Measurements from ENCODE around the gene MERTK. TPM values are rescaled to one million over a fixed set of nuclear protein-coding genes. Genes with fewer than 3 reads are reported as not detected.

The MERTK gene
- total RNA-seq, 1 donor from 2014 or later: not detected

DNA sequence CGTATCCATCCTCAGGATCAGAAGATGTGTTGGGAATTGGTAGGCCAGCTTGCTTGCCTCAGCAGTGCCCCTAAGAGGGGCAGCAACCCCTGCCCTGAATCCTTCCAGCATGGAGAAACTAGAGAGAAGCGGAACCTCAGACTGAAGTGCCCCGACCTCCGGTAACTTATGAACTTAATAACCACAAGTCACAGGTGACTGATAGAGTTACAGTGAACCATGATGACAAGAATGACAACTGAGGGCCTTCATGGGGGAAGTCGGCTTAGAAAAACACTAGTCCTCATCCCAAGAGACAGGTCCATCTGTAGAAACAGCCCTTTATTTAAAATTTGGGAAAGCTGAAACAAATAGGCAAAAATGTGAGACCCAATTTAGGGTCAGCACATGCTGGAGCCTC, 114.1 kb downstream of the MERTK start:
- ChIA-PET POLR2A (no interaction called here), CTCF (no interaction called here)
- H3K9me3 Mint-ChIP-seq: peaks cover 2% of the 10 kb centered on the region
- peaks cover 5% of the 10 kb centered on the region for H3K4me1 Mint-ChIP-seq
- no peaks in the 10 kb centered on the region for H3K36me3 Mint-ChIP-seq (ENCODE audit: low read depth)
- ATAC-seq (ENCODE audit: low read depth): no peak
- no peak overlapping the region for H3K4me3 Mint-ChIP-seq
- peaks cover 7% of the 10 kb centered on the region for H3K27me3 Mint-ChIP-seq
- intact Hi-C loops (cut with micrococcal nuclease): no loop called here
- no peak for DNase-seq
- TF ChIP-seq, protein P1, sequence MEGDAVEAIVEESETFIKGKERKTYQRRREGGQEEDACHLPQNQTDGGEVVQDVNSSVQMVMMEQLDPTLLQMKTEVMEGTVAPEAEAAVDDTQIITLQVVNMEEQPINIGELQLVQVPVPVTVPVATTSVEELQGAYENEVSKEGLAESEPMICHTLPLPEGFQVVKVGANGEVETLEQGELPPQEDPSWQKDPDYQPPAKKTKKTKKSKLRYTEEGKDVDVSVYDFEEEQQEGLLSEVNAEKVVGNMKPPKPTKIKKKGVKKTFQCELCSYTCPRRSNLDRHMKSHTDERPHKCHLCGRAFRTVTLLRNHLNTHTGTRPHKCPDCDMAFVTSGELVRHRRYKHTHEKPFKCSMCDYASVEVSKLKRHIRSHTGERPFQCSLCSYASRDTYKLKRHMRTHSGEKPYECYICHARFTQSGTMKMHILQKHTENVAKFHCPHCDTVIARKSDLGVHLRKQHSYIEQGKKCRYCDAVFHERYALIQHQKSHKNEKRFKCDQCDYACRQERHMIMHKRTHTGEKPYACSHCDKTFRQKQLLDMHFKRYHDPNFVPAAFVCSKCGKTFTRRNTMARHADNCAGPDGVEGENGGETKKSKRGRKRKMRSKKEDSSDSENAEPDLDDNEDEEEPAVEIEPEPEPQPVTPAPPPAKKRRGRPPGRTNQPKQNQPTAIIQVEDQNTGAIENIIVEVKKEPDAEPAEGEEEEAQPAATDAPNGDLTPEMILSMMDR (IDR thresholded peaks at IDR 0.05): no peak
- H3K27ac Mint-ChIP-seq: no peak overlapping the region

DNA sequence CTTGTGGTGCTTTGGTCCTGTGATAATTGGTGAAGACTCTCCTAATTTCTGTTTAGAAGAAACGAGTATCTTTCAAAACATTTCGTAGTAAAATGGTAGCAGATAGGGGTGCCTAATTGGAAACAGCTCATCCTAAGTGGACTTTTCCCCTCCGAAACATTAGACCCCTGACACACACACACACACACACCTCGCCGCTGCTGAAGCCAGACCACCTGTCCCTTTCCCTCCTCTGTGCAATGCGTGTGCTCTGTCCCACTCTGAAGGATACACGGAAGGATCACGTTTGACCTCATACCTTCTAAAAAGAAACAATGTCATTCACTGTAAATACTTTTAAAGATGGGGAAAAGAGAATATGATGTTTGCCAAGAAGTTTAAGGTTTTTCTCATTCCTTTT, 120.4 kb downstream of the MERTK start:
- intact Hi-C loops (cut with micrococcal nuclease): no loop called here
- Mint-ChIP-seq H3K27ac (no peak overlapping the region), H3K27me3 (peaks cover 14% of the 10 kb centered on the region), H3K9me3 (peaks cover 2% of the 10 kb centered on the region), H3K4me3 (no peak overlapping the region), H3K4me1 (no peaks in the 10 kb centered on the region), H3K36me3 (ENCODE audit: low read depth) (no peaks in the 10 kb centered on the region)
- ChIA-PET CTCF (interaction anchor here (0.6 kb wide), 1 partner anchor 936 kb away, joined by 3 read pairs; no protein-coding TSS in a partner anchor), POLR2A (no interaction called here)
- ATAC-seq (ENCODE audit: low read depth) (no peak), DNase-seq (no peak)
- TF ChIP-seq, protein P1 (IDR thresholded peaks at IDR 0.05): no peak

DNA sequence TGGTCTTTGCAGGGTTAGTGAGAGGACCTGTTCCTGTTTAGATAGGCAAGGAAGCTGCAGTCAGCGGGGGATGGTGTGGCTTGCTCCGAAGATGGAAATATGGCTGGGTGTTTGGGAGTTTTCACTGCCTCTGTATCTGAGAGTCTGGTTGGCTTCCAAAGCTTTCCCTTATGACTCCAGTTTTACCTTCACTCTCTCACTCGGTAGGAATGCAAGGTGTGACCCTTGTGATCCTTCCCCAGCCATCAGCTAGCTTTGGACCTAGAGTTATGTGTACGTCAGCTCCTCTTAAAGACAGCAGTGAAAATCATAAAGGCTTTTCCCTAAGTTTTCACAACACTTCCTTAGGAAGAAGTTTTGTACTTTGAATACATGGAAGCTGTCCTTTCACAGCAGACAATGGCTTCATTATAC, 121.2 kb downstream of the MERTK start:
- ChIA-PET POLR2A (no interaction called here), CTCF (interaction anchor here (0.6 kb wide), 1 partner anchor 936 kb away, joined by 3 read pairs; no protein-coding TSS in a partner anchor)
- DNase-seq: no peak
- H3K4me1 Mint-ChIP-seq: no peaks in the 10 kb centered on the region
- ATAC-seq (ENCODE audit: low read depth): no peak
- H3K36me3 Mint-ChIP-seq (ENCODE audit: low read depth): no peaks in the 10 kb centered on the region
- no peak overlapping the region for H3K4me3 Mint-ChIP-seq
- no peak overlapping the region for H3K27ac Mint-ChIP-seq
- peaks cover 2% of the 10 kb centered on the region for H3K9me3 Mint-ChIP-seq
- intact Hi-C loops (cut with micrococcal nuclease): no loop called here
- TF ChIP-seq, protein P1 (IDR thresholded peaks at IDR 0.05): no peak
- H3K27me3 Mint-ChIP-seq: peaks cover 14% of the 10 kb centered on the region

DNA sequence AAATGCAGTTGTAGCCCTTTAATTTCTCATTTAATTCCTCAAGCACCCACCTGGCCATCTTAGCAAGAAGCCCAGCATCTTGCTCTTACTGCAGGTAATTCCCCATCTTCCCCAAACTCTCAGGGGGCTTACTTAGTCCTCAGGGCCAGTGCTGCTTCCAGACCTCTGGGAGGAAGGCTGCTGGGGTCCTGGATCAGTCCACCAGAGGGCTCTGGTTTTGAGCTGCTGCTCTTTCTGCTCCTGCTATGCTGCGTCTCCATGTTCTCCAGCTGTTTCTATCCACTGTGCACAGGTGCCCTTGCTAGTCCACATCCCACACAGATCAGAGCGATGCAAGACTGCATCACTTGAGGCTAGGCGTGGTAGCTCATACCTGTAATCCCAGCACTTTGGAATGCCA, 122.2 kb downstream of the MERTK start:
- ChIA-PET CTCF (no interaction called here), POLR2A (no interaction called here)
- Mint-ChIP-seq H3K4me1 (no peaks in the 10 kb centered on the region), H3K9me3 (no peaks in the 10 kb centered on the region), H3K27me3 (peaks cover 11% of the 10 kb centered on the region), H3K27ac (no peak overlapping the region), H3K4me3 (no peak overlapping the region), H3K36me3 (ENCODE audit: low read depth) (no peaks in the 10 kb centered on the region)
- no peak for ATAC-seq (ENCODE audit: low read depth)
- DNase-seq: no peak
- intact Hi-C loops (cut with micrococcal nuclease): no loop called here
- TF ChIP-seq, protein P1 (IDR thresholded peaks at IDR 0.05): no peak

DNA sequence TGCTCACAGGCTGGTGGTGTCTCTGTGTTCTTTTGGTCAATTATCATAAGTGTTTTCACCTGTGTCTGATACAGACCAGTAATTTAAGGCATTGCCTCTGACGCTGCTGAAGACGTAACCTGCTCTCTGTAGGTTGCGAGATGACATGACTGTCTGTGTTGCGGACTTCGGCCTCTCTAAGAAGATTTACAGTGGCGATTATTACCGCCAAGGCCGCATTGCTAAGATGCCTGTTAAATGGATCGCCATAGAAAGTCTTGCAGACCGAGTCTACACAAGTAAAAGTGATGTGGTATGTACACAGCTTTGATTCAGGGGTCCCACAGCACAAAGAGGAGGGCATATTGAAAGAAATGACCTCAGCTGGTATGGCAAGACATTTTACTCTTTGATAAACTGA, 122.9 kb downstream of the MERTK start:
- no peak overlapping the region for H3K27ac Mint-ChIP-seq
- H3K4me3 Mint-ChIP-seq: no peak overlapping the region
- ChIA-PET POLR2A (no interaction called here), CTCF (no interaction called here)
- ATAC-seq (ENCODE audit: low read depth) (no peak), DNase-seq (no peak)
- no peaks in the 10 kb centered on the region for H3K4me1 Mint-ChIP-seq
- TF ChIP-seq, protein P1 (IDR thresholded peaks at IDR 0.05): no peak
- peaks cover 11% of the 10 kb centered on the region for H3K27me3 Mint-ChIP-seq
- intact Hi-C loops (cut with micrococcal nuclease): no loop called here
- no peaks in the 10 kb centered on the region for H3K36me3 Mint-ChIP-seq (ENCODE audit: low read depth)
- H3K9me3 Mint-ChIP-seq: no peaks in the 10 kb centered on the region
